Hematopoietic multipotent progenitor cell treated with erythropoietin and hydrocortisone succinate and interleukin-3 and kit ligand, for 6 days (in vitro differentiated cells): Measurements from ENCODE around the gene SEMA6A.

Experiments
- DNase-seq: peaks from one replicate; pipeline ENCODE4 v3.0.0-alpha.2; 2015

Gene SEMA6A

DNA sequence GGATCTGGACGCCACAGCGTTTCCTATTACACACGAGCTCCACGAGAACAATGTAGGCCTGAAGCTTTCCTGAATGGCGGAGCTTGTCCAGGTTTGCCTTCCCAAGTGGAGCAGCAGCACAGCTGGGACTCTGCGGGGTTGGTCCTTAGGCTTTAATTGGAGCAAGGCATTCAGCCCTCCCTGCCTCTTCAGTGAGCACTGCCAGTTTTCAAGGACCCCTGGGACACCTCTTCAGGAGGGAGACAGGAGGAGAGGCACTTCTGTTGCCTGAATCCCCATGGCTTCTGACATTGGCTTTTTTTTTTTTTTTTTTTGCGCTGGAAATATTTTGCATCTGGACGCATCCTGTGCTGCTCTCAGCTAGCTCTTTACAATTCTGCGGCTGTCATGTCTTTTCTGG lies 179.4 kb downstream of the SEMA6A start:
- DNase-seq = no peak

GRCh38 chr5:116394186-116394867 lies 180.3 kb downstream of the SEMA6A start:
- DNase-seq = no peak
